ENCODE results near the gene TIMP3.

DNA sequence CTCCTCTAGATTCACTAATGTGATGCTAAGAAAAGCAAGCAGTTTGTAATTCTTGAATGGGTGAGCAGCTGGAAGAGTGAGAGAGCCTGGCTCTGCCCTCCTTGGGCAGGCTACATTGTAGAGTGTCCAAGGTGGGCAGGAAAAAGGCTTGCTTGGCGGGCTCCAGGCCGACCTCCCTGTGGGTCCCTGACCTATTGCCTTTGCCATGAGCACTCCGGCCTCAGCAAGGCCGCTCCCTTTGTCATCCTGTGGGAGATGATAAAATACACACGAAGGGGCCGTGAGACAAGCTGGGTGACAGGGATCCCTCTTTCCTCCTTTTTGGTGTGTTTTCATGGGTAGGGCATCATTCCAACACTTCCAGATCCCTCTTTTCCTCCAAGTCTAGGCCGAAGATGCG lies 41.8 kb downstream of the TIMP3 start:
- TF ChIP-seq SUZ12 (IDR thresholded peaks at IDR 0.05; ENCODE audit: extremely low read depth, insufficient read depth, insufficient read length) (no peak), ZNF274 (IDR thresholded peaks at IDR 0.05; ENCODE audit: low read depth, low read length) (no peak), YY1 (IDR thresholded peaks at IDR 0.05; ENCODE audit: insufficient read depth, insufficient read length) (no peak)
